Activated naive CD4-positive, alpha-beta T cell (primary cell): ENCODE results near the gene MAPK14.

Experiments
- DNase-seq, 4 experiments: peaks; one replicate each; lab custom pipeline; 2025; lab: John Stamatoyannopoulos, UW

The MAPK14 gene

GRCh38 chr6:36138667-36139066, 111.1 kb downstream of the MAPK14 start:
- DNase-seq, result no peak

DNA sequence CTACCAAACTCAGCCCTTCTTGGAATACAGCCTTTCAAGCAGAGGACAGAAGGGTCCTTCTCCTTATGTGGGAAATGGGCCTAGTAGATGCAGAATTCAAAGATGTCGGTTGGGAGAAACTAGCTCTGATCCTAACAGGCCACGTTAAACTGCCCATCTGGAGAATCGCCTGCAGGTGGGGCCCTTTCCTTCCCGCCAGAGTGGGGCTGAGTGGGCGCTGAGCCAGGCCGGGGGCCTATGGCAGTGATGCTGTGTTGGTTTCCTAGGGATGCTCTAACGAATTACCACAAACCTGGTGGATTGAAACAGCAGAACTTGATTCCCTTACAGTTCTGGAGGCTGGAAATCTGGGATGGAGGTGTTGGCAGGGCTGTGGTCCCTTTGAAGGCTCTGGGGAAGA, 111.8 kb downstream of the MAPK14 start:
- no peak for DNase-seq

DNA sequence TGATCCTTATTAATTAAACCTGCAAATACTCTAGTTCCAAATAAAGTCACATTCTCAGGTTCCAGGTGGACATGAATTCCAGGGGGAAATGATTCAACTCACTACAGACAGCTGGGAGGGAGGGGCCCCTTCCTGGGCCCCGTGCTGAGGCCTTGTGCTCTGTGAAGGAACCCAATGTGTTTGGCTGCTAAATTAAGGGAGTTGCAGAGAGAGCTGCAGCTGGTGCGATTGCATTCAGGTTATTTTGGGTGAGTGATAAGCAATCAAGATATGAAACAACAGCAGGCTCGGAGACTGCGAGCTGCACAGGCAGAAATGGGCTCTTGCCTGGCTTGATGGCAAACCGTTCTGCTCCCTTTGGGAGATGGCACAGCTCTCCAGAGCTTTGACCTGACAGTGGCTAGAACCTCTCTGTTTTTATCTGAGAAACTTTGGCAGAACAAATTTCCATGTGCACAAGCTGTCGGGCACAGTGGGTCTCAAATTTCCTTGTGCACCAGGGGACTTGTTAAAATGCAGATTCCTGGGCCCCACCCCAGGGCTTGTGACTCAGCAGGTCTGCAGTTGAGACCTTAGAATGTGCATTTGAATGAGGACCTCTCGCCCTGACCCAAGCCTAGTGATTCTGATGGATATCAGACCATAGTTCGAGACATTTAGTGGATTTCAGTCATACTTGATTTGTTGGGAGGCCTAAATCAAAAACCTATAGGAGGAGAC, 112.5 kb downstream of the MAPK14 start:
- DNase-seq, result no peak

DNA sequence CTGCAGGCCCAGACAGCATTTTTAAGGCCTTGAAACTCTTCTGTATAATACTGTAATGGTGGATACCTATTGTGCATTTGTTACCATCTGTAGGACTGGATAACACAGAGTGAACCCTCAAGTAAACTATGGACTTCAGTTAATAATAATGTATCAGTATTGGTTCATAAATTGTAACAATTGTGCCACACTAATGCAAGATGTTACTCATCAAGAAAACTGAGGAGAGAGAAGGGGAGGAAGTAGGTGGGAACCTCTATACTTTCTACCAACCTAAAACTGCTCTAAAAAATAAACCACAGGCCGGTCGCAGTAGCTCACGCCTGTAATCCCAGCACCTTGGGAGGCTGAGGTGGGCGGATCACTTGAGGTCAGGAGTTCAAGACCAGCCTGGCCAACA, 113.5 kb downstream of the MAPK14 start:
- DNase-seq, result no peak

- no peak for DNase-seq
These were observed 114.4 kb downstream of the MAPK14 start for GRCh38 chr6:36141961-36142360.

GRCh38 chr6:36142971-36143838, 115.6 kb downstream of the MAPK14 start:
- DNase-seq, result no peak

GRCh38 chr6:36145495-36145894, 117.9 kb downstream of the MAPK14 start:
- DNase-seq, result no peak

DNA sequence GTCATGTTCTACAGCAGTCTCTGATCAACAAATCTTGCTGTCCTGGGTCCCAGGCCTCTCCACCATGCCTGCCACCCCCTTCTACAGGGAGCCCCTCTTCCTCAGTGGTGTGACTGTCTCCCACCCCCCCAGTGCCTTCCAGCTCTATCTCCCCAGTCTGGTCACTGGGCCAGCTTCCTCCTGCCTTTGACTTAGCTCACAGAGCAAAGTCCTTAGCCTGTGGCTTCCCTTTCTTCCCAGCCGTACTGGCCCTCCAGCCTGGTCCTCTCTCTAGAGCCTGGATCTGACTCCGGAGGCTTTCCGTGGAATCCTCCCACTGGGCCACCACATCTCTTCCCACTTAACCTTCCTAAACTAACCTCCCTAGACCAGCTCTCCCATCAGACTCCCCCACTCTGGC, 119.7 kb downstream of the MAPK14 start:
- no peak for DNase-seq

GRCh38 chr6:36149476-36149875, 121.9 kb downstream of the MAPK14 start:
- no peak for DNase-seq

DNA sequence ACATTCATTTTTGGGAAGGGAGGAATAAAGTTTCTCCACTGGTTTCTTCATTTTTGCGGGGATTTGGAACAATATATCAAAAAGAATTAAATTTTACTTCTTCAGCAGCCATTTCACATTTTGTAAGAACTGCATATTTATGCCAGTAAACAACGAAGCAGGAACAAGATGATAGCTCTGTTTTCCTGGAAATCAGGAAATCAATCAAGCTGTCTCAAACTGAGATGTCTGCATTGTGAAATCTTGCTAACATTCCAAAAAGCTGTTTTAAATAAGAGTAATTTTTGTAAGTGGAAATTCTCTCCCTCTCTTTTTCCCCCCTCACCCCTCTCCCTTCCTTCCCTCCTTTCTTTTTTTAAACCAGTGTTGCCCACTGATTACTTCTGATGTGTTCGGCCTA, 122.7 kb downstream of the MAPK14 start:
- no peak for DNase-seq

DNA sequence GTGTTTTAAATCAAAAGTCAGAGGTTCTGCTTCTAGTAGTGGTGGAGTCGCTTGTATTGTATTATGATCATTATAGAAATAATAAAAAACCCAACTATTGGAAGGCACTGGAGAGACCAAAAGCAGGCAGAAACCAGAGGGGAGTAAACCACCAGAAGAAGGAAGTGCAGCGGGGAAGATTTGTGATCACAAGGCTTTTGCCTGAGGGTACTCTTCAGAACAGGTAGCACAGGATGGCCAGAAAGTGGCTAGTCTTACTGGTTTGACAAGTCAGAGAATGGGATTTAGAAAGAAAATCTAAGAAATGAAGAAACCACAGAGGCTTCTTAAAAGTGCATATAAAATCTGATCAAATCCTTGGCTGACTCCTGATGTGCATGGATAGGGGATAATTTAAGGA, 126.7 kb downstream of the MAPK14 start:
- DNase-seq, result no peak

DNA sequence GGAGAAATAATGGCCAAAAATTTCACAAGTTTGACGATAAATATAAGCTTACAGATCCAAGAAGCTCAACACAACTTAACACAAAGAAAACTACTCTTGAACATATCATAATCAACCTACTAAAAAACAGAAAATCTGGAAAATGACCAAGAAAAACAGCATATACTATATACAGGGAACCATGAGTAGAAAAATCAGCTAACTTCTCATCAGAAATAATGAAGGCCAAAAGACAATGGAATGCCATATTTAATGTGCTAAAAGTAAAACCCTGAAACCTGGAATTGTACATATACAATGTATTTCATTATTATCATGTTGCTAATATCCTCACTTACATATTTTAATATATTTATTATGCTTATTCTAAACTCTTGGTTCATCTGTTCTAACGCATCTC, 128.1 kb downstream of the MAPK14 start:
- no peak for DNase-seq

DNA sequence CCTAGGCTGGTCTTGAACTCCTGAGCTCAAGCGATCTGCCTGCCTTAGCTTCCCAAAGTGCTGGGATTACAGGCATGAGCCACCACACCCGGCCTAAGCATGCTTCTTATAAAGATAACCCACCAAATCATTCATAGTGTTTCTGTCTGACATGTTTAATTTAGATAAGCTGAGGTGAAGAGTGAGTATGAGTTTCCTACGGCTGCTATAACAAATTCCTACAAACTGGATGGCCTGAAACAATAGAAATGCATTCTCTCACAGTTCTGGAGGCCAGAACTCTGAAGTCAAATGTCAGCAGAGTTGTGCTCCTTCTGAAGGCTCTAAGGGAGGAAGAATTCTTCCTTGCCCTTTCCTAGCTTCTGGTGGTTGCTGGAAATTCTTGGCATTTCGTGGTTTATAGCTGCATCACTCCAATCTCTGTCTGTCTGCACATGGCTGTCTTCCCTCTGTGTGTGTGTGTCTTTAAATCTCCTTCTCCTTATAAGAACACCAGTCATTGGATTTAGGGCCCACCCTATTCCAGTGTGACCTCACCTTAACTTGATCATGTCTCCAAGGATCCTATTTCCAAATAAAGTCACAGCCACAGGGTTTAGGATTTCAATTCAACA, 132.6 kb downstream of the MAPK14 start:
- no peak for DNase-seq
